ENCODE data around the gene HSD17B4.

The HSD17B4 gene

GRCh38 chr5:119532637-119533036 lies 80.3 kb downstream of the HSD17B4 start:
- H3K79me2 ChIP-seq (ENCODE audit: insufficient read depth, low read length), result no peaks in the 10 kb centered on the region
- H3K36me3 ChIP-seq (ENCODE audit: insufficient read depth, low read length), result peaks cover 21% of the 10 kb centered on the region
- no peak overlapping the region for H3K4me2 ChIP-seq (ENCODE audit: low read length)
- TF ChIP-seq CTCF (IDR thresholded peaks at IDR 0.05; ENCODE audit: low read length), result no peak
- TF ChIP-seq EZH2 (IDR thresholded peaks at IDR 0.05; ENCODE audit: borderline replicate concordance, low read length), result no peak
- no peak overlapping the region for H3K27ac ChIP-seq (ENCODE audit: low read depth, low read length, poor library complexity, severe bottlenecking)
- H3K9me3 ChIP-seq (ENCODE audit: low read length), result no peaks in the 10 kb centered on the region
- H4K20me1 ChIP-seq (ENCODE audit: insufficient read depth, low read length), result no peaks in the 10 kb centered on the region
- H3K4me3 ChIP-seq (ENCODE audit: low read depth, low read length, poor library complexity, severe bottlenecking), result no peak overlapping the region
- H3F3A ChIP-seq (ENCODE audit: insufficient read depth, low read length), result no peaks in the 10 kb centered on the region
- H3K4me1 ChIP-seq (ENCODE audit: insufficient read depth, low read length, severe bottlenecking), result no peaks in the 10 kb centered on the region
- H3K9me2 ChIP-seq (ENCODE audit: low read depth, low read length), result no peaks in the 10 kb centered on the region
- no peak overlapping the region for H2AFZ ChIP-seq (ENCODE audit: low read length)
- H3K27me3 ChIP-seq (ENCODE audit: insufficient read depth, low read length), result no peaks in the 10 kb centered on the region
- no peak overlapping the region for H3K9ac ChIP-seq (ENCODE audit: low read length)

GRCh38 chr5:119537704-119538103 lies 85.4 kb downstream of the HSD17B4 start:
- Histone ChIP-seq H3F3A (ENCODE audit: insufficient read depth, low read length) (no peaks in the 10 kb centered on the region), H2AFZ (ENCODE audit: low read length) (no peak overlapping the region), H3K4me3 (ENCODE audit: low read depth, low read length, poor library complexity, severe bottlenecking) (no peak overlapping the region), H4K20me1 (ENCODE audit: insufficient read depth, low read length) (no peaks in the 10 kb centered on the region), H3K4me1 (ENCODE audit: insufficient read depth, low read length, severe bottlenecking) (no peaks in the 10 kb centered on the region), H3K9me2 (ENCODE audit: low read depth, low read length) (no peaks in the 10 kb centered on the region), H3K9me3 (ENCODE audit: low read length) (no peaks in the 10 kb centered on the region), H3K79me2 (ENCODE audit: insufficient read depth, low read length) (no peaks in the 10 kb centered on the region), H3K27ac (ENCODE audit: low read depth, low read length, poor library complexity, severe bottlenecking) (no peak overlapping the region), H3K9ac (ENCODE audit: low read length) (no peak overlapping the region), H3K36me3 (ENCODE audit: insufficient read depth, low read length) (no peaks in the 10 kb centered on the region; the same call in 1 of the 2 replicates), H3K4me2 (ENCODE audit: low read length) (no peak overlapping the region), H3K27me3 (ENCODE audit: insufficient read depth, low read length) (no peaks in the 10 kb centered on the region)
- no peak for TF ChIP-seq EZH2 (IDR thresholded peaks at IDR 0.05; ENCODE audit: borderline replicate concordance, low read length)
- TF ChIP-seq CTCF (IDR thresholded peaks at IDR 0.05; ENCODE audit: low read length), result no peak

- Histone ChIP-seq H3K4me3 (ENCODE audit: low read depth, low read length, poor library complexity, severe bottlenecking) (no peak overlapping the region), H3K4me2 (ENCODE audit: low read length) (no peak overlapping the region), H3K79me2 (ENCODE audit: insufficient read depth, low read length) (no peaks in the 10 kb centered on the region), H2AFZ (ENCODE audit: low read length) (no peak overlapping the region), H3K9me2 (ENCODE audit: low read depth, low read length) (no peaks in the 10 kb centered on the region), H3K36me3 (ENCODE audit: insufficient read depth, low read length) (no peaks in the 10 kb centered on the region; the same call in 1 of the 2 replicates), H3K9me3 (ENCODE audit: low read length) (no peaks in the 10 kb centered on the region), H3K9ac (ENCODE audit: low read length) (no peak overlapping the region), H4K20me1 (ENCODE audit: insufficient read depth, low read length) (no peaks in the 10 kb centered on the region), H3K27me3 (ENCODE audit: insufficient read depth, low read length) (no peaks in the 10 kb centered on the region), H3K4me1 (ENCODE audit: insufficient read depth, low read length, severe bottlenecking) (no peaks in the 10 kb centered on the region), H3K27ac (ENCODE audit: low read depth, low read length, poor library complexity, severe bottlenecking) (no peak overlapping the region), H3F3A (ENCODE audit: insufficient read depth, low read length) (no peaks in the 10 kb centered on the region)
- TF ChIP-seq CTCF (IDR thresholded peaks at IDR 0.05; ENCODE audit: low read length), result no peak
- TF ChIP-seq EZH2 (IDR thresholded peaks at IDR 0.05; ENCODE audit: borderline replicate concordance, low read length), result no peak
Observed at GRCh38 chr5:119541716-119542115, 89.4 kb downstream of the HSD17B4 start.

Data from OCI-LY1 (cell line).